Activated CD8-positive, alpha-beta T cell treated with anti-CD3 and anti-CD28 coated beads for 36 hours (primary cell): ENCODE measurements around the gene CD6. TPM values are rescaled to one million over a fixed set of nuclear protein-coding genes. Genes with fewer than 3 reads are reported as not detected.

ENCODE experiments used
- ATAC-seq: fragments of 200-7000 bp; cut with Tn5 transposase; one replicate; pipeline ENCODE4 v1.10.0; 2021; ENCODE audit warnings: mild to moderate bottlenecking, moderate library complexity
- CTCF ChIA-PET: fragments of 350-600 bp; sonication (Branson Sonifier 250); formaldehyde crosslinking; loops from one replicate; lab custom pipeline; 2021; ENCODE audit warnings: antibody characterized with exemption; lab: Charles Lee
- POLR2A ChIA-PET: fragments of 350-600 bp; sonication (Branson Sonifier 250); formaldehyde crosslinking; loops from one replicate; lab custom pipeline; 2021; ENCODE audit warnings: antibody characterized with exemption; lab: Charles Lee
- DNase-seq: peaks from one replicate; pipeline ENCODE4 v3.0.0-alpha.2; 2020
- H3K27ac Mint-ChIP-seq: one replicate; pipeline ENCODE4 v1.8.0; 2021; ENCODE audit warnings: mild to moderate bottlenecking, mixed read lengths
- H3K27me3 Mint-ChIP-seq: one replicate; pipeline ENCODE4 v1.8.0; 2021; ENCODE audit warnings: mixed read lengths
- H3K36me3 Mint-ChIP-seq: one replicate; pipeline ENCODE4 v1.8.0; 2021; ENCODE audit warnings: low read depth, mixed read lengths
- H3K4me1 Mint-ChIP-seq: one replicate; pipeline ENCODE4 v1.8.0; 2021; ENCODE audit warnings: low read depth, mixed read lengths
- H3K4me3 Mint-ChIP-seq: one replicate; pipeline ENCODE4 v1.8.0; 2021; ENCODE audit warnings: mild to moderate bottlenecking, moderate library complexity, mixed read lengths
- H3K9me3 Mint-ChIP-seq: one replicate; pipeline ENCODE4 v1.8.0; 2021; ENCODE audit warnings: mixed read lengths
- intact Hi-C: fragments of 100-400 bp; cut with micrococcal nuclease; formaldehyde crosslinking; loops from one replicate; pipeline ENCODE4 v1.10.0; 2022
- total RNA-seq, 2 experiments: library from RNA; stranded (reverse); gene quantifications; one replicate each; pipeline ENCODE4 v1.2.3, GENCODE V29; 2021
- TF ChIP-seq, protein P1 (sequence below): fragments of 200-600 bp; IDR thresholded peaks from one replicate; pipeline ENCODE4 v1.8.0; 2022; ENCODE audit warnings: antibody characterized with exemption, mild to moderate bottlenecking

CD6 gene
- total RNA-seq, 2 experiments from 2014 or later: 196 to 201 TPM

DNA sequence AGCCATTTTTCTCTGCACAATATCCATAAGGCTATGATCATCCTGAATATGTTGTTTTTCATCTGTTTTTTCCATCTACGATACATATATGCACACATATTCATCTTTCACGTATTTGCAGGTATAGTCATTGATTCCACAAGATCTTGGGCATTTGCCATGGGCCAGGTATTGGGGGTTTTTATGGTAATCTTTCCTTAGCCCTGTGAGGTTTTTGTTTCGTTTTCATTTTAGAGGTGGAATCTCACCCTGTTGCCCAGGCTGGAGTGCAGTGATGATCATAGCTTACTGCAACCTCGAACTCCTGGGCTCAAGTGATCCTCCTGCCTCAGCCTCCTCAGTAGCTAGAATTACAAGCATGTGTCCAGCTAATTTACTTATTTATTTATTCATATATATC, 20.0 kb downstream of the CD6 start:
- peak; percentile 63 for DNase-seq
- intact Hi-C loops: no loop called here
- H3K36me3 Mint-ChIP-seq: peaks cover 73% of the 10 kb centered on the region
- POLR2A ChIA-PET: interaction anchor here (0.6 to 2.0 kb wide), 4 partner anchors 9 to 121 kb away, joined by 3 to 7 read pairs (median 4); no protein-coding TSS in a partner anchor
- H3K9me3 Mint-ChIP-seq: no peaks in the 10 kb centered on the region
- no peak for ATAC-seq
- peaks cover 83% of the 10 kb centered on the region for H3K4me1 Mint-ChIP-seq
- CTCF ChIA-PET: interaction anchor here (0.8 to 3.1 kb wide), 4 partner anchors 9 to 31 kb away, joined by 3 to 14 read pairs (median 4); no protein-coding TSS in a partner anchor
- peak overlapping the region; percentile 7 for H3K4me3 Mint-ChIP-seq
- no peaks in the 10 kb centered on the region for H3K27me3 Mint-ChIP-seq
- TF ChIP-seq, protein P1, sequence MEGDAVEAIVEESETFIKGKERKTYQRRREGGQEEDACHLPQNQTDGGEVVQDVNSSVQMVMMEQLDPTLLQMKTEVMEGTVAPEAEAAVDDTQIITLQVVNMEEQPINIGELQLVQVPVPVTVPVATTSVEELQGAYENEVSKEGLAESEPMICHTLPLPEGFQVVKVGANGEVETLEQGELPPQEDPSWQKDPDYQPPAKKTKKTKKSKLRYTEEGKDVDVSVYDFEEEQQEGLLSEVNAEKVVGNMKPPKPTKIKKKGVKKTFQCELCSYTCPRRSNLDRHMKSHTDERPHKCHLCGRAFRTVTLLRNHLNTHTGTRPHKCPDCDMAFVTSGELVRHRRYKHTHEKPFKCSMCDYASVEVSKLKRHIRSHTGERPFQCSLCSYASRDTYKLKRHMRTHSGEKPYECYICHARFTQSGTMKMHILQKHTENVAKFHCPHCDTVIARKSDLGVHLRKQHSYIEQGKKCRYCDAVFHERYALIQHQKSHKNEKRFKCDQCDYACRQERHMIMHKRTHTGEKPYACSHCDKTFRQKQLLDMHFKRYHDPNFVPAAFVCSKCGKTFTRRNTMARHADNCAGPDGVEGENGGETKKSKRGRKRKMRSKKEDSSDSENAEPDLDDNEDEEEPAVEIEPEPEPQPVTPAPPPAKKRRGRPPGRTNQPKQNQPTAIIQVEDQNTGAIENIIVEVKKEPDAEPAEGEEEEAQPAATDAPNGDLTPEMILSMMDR: no peak
- peak overlapping the region; percentile 82 for H3K27ac Mint-ChIP-seq

DNA sequence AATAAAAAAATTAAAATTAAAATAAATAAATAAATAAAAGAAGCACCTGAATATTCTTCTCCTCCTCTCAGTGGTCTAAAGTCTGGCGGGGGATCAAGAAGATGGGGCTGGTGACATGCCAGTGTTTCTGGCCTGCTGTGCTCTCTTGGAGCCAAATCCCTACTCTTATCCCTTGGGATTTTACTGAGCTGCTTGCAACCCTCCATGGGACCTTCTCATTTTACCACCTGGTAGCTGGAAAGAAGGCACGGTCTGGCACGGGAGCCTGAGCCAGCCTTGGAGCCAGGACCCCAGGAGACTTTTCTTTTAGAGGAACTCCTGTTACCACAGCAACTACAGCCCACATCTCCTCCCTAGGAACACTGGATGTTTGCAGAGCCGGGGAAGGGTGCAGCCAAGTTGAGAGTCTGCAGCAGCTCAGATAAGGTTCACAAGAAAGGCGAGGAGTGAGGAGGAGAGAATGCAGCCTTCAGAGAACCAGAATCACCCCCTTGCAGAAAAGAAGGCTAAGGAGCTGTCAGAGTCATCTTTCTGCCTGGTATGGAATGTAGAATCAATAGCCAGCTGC, 21.4 kb downstream of the CD6 start:
- Mint-ChIP-seq H3K27ac (peak overlapping the region; percentile 92), H3K27me3 (no peaks in the 10 kb centered on the region), H3K4me1 (peaks cover 75% of the 10 kb centered on the region), H3K36me3 (peaks cover 69% of the 10 kb centered on the region), H3K9me3 (no peaks in the 10 kb centered on the region), H3K4me3 (peak overlapping the region; percentile 34)
- ATAC-seq (no peak), DNase-seq (no peak)
- ChIA-PET CTCF (interaction anchor here (0.6 to 3.1 kb wide), 3 partner anchors 11 to 74 kb away, joined by 3 to 14 read pairs (median 3); no protein-coding TSS in a partner anchor), POLR2A (interaction anchor here (0.5 to 2.2 kb wide), 8 partner anchors 10 to 822 kb away, joined by 3 to 7 read pairs (median 3); no protein-coding TSS in a partner anchor)
- intact Hi-C loops: no loop called here
- TF ChIP-seq, protein P1: no peak

DNA sequence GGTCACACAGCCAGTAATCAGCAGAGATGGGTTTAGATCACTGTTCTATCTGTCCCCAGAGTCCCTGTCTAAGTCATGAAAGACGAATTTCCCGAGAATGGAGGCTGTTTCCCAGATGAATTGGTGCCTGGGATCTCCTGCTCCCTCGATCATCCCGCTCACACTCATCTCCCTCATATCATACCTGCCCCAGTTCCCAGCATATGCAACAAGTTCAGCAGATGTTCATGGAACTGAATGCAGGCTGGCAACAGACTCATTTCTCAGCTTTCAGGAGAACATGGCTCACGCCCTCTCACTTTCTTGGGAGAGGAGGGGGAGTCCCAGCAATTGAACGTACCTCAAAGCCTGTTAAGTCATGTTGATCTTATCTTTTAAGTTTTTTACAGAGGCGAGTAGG, 22.1 kb downstream of the CD6 start:
- ATAC-seq: peak; percentile 40
- intact Hi-C loops: no loop called here
- Mint-ChIP-seq H3K27me3 (no peaks in the 10 kb centered on the region), H3K4me3 (peak overlapping the region; percentile 34), H3K36me3 (peaks cover 66% of the 10 kb centered on the region), H3K4me1 (peaks cover 74% of the 10 kb centered on the region), H3K27ac (peak overlapping the region; percentile 92), H3K9me3 (no peaks in the 10 kb centered on the region)
- TF ChIP-seq, protein P1: no peak
- CTCF ChIA-PET: interaction anchor here (0.6 to 3.1 kb wide), 2 partner anchors 12 to 74 kb away, joined by 3 to 14 read pairs; no protein-coding TSS in a partner anchor
- POLR2A ChIA-PET: interaction anchor here (0.9 to 2.2 kb wide), 11 partner anchors 9 to 98 kb away, joined by 3 to 7 read pairs (median 5); no protein-coding TSS in a partner anchor
- peak; percentile 57 for DNase-seq

DNA sequence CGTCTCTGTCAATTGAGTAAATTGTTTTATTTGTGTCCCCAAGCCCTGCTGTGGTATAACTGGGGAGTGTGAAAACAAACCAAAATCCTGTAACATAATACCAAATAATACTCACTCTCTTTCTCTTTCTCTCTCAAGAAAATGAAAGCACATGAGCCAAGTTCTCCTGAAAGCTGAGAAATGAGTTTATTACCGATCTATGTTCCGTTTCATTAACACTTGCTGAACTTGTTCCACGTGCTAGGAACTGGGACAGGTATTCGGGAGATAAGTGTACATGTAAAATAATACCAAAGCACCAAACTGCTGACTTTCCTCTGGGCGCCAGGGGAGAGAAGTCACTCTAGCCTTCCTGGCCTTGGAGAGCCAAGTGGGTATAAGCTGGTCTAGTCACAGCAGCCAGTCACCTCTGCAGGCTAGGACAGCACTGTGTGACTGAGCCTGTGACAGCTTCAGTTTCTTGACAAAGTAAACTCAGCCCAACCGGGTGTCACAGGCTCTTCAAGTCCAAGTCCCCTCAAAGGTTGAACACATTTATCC, 23.1 kb downstream of the CD6 start:
- Mint-ChIP-seq H3K4me3 (peak overlapping the region; percentile 44), H3K9me3 (no peaks in the 10 kb centered on the region), H3K27me3 (no peaks in the 10 kb centered on the region), H3K36me3 (peaks cover 60% of the 10 kb centered on the region), H3K4me1 (peaks cover 69% of the 10 kb centered on the region), H3K27ac (peak overlapping the region; percentile 92)
- ChIA-PET POLR2A (interaction anchor here (0.7 to 2.1 kb wide), 16 partner anchors 8 to 124 kb away, joined by 3 to 7 read pairs (median 4); no protein-coding TSS in a partner anchor), CTCF (interaction anchor here (0.8 to 3.1 kb wide), 5 partner anchors 8 to 26 kb away, joined by 3 to 14 read pairs (median 4); no protein-coding TSS in a partner anchor)
- TF ChIP-seq, protein P1: no peak
- intact Hi-C loops: no loop called here
- peak; percentile 65 for ATAC-seq
- DNase-seq: no peak
